ENCODE results near the gene ODAD3. TPM values are rescaled to one million over a fixed set of nuclear protein-coding genes. Genes with fewer than 3 reads are reported as not detected.
"Not testable (repeated sequence)": the region's sequence is repeated elsewhere in the genome, so short reads cannot be mapped to it uniquely, and the experiment has no call there.

ODAD3 gene
- total RNA-seq, 1 donor from 2014 or later = 2.6 TPM

DNA sequence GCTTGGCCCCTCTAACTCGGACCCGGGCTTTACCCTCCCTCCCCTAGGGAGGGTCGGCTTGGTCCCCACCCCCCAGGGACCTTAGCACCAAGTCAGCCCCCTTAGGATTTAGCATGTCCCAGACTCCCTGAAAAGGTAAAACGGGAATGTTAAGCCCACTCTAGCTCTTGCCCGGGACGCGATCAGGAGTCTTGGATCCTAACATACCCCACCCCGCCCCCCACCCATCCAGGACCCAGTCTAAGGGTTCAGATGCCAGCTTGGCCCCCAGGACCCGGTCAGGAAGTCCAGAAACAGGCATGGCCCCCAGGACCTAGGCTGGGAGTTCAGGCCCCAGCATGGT is 51.2 kb downstream of the ODAD3 start:
- TF ChIP-seq, protein P1, sequence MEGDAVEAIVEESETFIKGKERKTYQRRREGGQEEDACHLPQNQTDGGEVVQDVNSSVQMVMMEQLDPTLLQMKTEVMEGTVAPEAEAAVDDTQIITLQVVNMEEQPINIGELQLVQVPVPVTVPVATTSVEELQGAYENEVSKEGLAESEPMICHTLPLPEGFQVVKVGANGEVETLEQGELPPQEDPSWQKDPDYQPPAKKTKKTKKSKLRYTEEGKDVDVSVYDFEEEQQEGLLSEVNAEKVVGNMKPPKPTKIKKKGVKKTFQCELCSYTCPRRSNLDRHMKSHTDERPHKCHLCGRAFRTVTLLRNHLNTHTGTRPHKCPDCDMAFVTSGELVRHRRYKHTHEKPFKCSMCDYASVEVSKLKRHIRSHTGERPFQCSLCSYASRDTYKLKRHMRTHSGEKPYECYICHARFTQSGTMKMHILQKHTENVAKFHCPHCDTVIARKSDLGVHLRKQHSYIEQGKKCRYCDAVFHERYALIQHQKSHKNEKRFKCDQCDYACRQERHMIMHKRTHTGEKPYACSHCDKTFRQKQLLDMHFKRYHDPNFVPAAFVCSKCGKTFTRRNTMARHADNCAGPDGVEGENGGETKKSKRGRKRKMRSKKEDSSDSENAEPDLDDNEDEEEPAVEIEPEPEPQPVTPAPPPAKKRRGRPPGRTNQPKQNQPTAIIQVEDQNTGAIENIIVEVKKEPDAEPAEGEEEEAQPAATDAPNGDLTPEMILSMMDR (IDR thresholded peaks at IDR 0.05; ENCODE audit: partially characterized antibody, unreplicated experiment) = no peak
- no peak for DNase-seq
- H3K27ac Mint-ChIP-seq (ENCODE audit: unreplicated experiment) = peak overlapping the region; percentile 22
- H3K27me3 Mint-ChIP-seq (ENCODE audit: unreplicated experiment) = peaks cover 9% of the 10 kb centered on the region
- H3K4me3 Mint-ChIP-seq (ENCODE audit: unreplicated experiment) = peak overlapping the region; percentile 55
- H3K4me1 Mint-ChIP-seq (ENCODE audit: low read depth, unreplicated experiment) = peaks cover 6% of the 10 kb centered on the region
- H3K36me3 Mint-ChIP-seq (ENCODE audit: unreplicated experiment) = no peaks in the 10 kb centered on the region
- H3K9me3 Mint-ChIP-seq (ENCODE audit: unreplicated experiment) = peaks cover 8% of the 10 kb centered on the region

DNA sequence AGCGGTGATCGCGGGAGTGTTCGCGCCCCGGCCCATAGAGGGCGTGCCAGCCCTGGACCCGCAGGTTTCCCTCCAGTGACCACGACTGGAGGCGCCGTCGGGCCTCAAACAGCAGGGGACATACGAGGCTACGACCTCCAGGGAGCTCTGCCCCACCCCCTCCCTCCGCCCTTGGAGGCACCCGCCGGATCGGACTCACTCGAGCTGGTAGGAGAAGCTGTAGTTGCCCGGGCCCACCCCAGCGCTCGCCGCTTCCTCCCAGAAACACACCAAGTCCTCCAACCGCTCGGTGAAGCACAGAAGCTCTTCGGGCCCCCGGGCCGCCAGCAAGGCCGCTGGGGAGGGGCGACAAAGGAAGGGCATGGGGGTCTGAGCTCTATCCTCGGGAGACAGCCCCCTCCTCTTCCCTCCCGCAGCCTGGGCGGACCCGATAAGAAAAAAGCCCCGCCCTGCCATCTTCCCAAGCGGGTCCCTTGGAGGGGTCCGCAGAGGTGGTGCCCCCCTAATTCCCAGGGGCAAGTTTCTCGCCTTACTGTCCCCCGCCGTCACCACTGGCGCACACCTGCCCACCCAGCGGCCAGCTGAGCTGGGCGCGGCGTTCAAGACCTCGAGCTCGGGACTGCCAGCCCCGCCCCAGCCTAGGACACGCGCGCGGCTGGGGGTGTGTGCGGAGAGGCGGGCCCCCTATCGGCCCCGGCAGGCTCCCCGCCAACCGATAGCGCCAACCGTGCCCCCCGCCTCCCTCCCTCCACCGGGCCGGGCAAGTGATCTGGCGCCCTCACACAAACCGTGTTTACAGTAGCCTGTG is 51.8 kb downstream of the ODAD3 start:
- Mint-ChIP-seq H3K9me3 (ENCODE audit: unreplicated experiment) (peaks cover 8% of the 10 kb centered on the region), H3K4me1 (ENCODE audit: low read depth, unreplicated experiment) (peaks cover 6% of the 10 kb centered on the region)
- DNase-seq = peak; percentile 74

DNA sequence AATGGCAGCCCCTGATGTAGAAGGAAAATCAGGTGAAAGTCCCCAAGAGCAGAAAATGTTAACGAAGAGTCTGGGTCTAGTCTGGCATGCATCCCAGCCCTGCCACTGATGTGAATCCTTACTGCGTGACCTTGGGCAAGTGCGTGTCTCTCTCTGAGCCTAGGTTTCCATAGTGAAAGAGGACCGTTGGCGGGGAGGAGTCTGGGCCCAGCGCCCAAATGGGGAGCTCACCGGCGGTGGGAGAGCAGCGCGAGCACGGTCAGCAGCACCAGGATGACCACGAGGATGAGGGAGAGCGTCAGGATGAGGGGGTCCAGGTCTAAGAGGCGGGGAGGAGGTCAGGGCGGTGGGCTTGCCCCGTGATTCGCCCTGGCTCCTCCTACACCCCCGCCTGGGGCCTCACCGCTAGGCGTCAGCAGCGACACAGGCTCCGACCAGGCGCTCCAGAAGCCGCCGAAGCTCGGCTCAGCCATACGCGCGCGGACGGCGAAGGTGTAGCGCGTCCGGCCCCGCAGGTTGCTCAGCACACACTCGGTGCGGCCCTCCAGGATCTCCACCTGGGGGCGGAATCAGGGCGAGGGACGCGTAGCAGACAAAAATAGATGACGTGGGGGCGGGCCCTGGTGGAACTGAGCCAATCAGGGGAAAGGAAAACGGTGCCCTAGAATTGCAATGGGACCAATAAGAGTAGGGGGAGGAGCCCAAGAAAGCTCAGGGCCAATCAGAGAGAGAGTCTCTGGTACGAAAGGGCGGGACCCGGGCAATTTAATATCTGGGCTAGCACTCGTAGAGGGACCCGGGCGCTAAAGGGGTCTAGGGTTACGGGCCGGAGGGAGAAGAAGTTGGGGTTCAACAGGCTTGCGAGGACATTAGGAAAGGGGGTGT is 54.0 kb downstream of the ODAD3 start:
- Mint-ChIP-seq H3K36me3 (ENCODE audit: unreplicated experiment) (no peaks in the 10 kb centered on the region), H3K27me3 (ENCODE audit: unreplicated experiment) (peaks cover 15% of the 10 kb centered on the region), H3K4me3 (ENCODE audit: unreplicated experiment) (peak overlapping the region; percentile 92), H3K27ac (ENCODE audit: unreplicated experiment) (peak overlapping the region; percentile 91), H3K4me1 (ENCODE audit: low read depth, unreplicated experiment) (peaks cover 8% of the 10 kb centered on the region), H3K9me3 (ENCODE audit: unreplicated experiment) (peaks cover 9% of the 10 kb centered on the region)
- TF ChIP-seq, protein P1 (IDR thresholded peaks at IDR 0.05; ENCODE audit: partially characterized antibody, unreplicated experiment) = peak; percentile 60
- DNase-seq = peak; percentile 93

More for the DNA sequence above, 51.8 kb downstream of the ODAD3 start:
- TF ChIP-seq, protein P1 (IDR thresholded peaks at IDR 0.05; ENCODE audit: partially characterized antibody, unreplicated experiment) = peak; percentile 84
- Mint-ChIP-seq H3K27ac (ENCODE audit: unreplicated experiment) (peak overlapping the region; percentile 22), H3K4me3 (ENCODE audit: unreplicated experiment) (peak overlapping the region; percentile 76), H3K27me3 (ENCODE audit: unreplicated experiment) (peaks cover 9% of the 10 kb centered on the region), H3K36me3 (ENCODE audit: unreplicated experiment) (no peaks in the 10 kb centered on the region)

DNA sequence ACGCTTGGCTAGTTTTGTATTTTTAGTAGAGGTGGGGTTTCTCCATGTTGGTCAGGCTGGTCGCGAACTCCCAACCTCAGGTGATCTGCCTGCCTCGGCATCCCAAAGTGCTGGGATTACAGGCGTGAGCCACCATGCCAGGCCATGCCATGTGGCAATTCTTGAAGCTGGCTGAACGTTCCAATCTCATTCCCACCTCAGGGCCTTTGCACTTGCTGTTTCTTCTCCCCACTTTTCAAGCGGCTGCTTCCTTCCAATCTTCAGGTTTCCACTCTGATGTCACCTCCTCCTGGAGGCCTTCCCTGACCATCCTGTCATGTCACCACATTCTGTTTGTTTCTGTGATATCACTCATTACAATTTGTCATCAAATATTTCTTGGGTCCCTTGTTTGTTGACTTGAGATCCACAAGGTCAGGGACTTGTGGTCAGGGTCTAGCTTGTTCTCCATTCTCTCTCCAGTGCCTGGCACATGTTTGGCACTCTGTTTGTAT is 55.0 kb downstream of the ODAD3 start:
- H3K4me3 Mint-ChIP-seq (ENCODE audit: unreplicated experiment) = peak overlapping the region; percentile 92

DNA sequence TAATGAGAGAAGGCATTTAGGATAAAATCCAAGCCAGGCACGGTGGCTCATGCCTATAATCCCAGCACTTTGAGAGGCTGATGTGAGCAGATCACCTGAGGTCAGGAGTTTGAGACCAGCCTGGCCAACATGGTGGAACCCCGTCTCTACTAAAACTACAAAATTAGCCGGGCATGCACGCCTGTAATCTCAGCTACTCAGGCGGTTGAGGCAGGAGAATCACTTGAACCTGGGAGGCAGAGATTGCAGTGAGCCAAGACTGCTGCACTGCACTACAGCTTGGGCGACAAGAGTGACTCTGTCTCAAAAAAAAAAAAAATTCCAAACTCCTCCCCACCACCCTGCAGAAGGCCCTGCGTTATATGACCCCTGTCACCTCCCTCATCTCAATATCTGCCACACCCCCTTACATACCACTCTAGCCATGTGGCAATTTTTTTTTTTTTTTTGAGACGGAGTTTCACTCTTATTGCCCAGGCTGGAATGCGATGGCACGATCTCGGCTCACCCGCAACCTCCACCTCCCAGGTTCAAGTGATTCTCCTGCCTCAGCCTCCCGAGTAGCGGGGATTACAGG is 55.6 kb downstream of the ODAD3 start:
- DNase-seq = not testable (repeated sequence)
- H3K27me3 Mint-ChIP-seq (ENCODE audit: unreplicated experiment) = peaks cover 14% of the 10 kb centered on the region

More for the DNA sequence above, 55.0 kb downstream of the ODAD3 start:
- peaks cover 15% of the 10 kb centered on the region for H3K27me3 Mint-ChIP-seq (ENCODE audit: unreplicated experiment)
- no peak overlapping the region for H3K27ac Mint-ChIP-seq (ENCODE audit: unreplicated experiment)
- TF ChIP-seq, protein P1 (IDR thresholded peaks at IDR 0.05; ENCODE audit: partially characterized antibody, unreplicated experiment) = no peak
- DNase-seq = no peak
- no peaks in the 10 kb centered on the region for H3K36me3 Mint-ChIP-seq (ENCODE audit: unreplicated experiment)
- peaks cover 8% of the 10 kb centered on the region for H3K4me1 Mint-ChIP-seq (ENCODE audit: low read depth, unreplicated experiment)
- peaks cover 11% of the 10 kb centered on the region for H3K9me3 Mint-ChIP-seq (ENCODE audit: unreplicated experiment)

More for the DNA sequence above, 55.6 kb downstream of the ODAD3 start:
- not testable (repeated sequence) for H3K36me3 Mint-ChIP-seq (ENCODE audit: unreplicated experiment); H3K27ac Mint-ChIP-seq (ENCODE audit: unreplicated experiment); H3K4me3 Mint-ChIP-seq (ENCODE audit: unreplicated experiment); H3K9me3 Mint-ChIP-seq (ENCODE audit: unreplicated experiment); H3K4me1 Mint-ChIP-seq (ENCODE audit: low read depth, unreplicated experiment)

Measured in glutamatergic neuron (in vitro differentiated cells).